Renal cortex interstitium (tissue), 11 donors: ENCODE results near the gene SSNA1. TPM values are rescaled to one million over a fixed set of nuclear protein-coding genes. Genes with fewer than 3 reads are reported as not detected.

Source experiments
- DNase-seq, 11 donors: peaks; one replicate each; pipeline ENCODE4 v3.0.0-alpha.2; 2013; ENCODE audit warnings: low read depth in 9 of 11, low spot score in 4 of 11; ENCODE audit errors: extremely low read depth in 1 of 11
- polyA plus RNA-seq, 3 donors: library from polyadenylated mRNA; unstranded; fragments of 120-200 nt; gene quantifications; one replicate each; pipeline ENCODE4 v1.2.1, GENCODE V29; 2013; ENCODE audit not compliant: insufficient read length in 3 of 3

SSNA1 gene
- polyA plus RNA-seq, 3 donors: 36.9 to 62.9 (median 49.8) TPM

GRCh38 chr9:137223078-137223970 lies 34.8 kb downstream of the SSNA1 start:
- peak; percentile 87 to 97 (median 94) for DNase-seq

DNA sequence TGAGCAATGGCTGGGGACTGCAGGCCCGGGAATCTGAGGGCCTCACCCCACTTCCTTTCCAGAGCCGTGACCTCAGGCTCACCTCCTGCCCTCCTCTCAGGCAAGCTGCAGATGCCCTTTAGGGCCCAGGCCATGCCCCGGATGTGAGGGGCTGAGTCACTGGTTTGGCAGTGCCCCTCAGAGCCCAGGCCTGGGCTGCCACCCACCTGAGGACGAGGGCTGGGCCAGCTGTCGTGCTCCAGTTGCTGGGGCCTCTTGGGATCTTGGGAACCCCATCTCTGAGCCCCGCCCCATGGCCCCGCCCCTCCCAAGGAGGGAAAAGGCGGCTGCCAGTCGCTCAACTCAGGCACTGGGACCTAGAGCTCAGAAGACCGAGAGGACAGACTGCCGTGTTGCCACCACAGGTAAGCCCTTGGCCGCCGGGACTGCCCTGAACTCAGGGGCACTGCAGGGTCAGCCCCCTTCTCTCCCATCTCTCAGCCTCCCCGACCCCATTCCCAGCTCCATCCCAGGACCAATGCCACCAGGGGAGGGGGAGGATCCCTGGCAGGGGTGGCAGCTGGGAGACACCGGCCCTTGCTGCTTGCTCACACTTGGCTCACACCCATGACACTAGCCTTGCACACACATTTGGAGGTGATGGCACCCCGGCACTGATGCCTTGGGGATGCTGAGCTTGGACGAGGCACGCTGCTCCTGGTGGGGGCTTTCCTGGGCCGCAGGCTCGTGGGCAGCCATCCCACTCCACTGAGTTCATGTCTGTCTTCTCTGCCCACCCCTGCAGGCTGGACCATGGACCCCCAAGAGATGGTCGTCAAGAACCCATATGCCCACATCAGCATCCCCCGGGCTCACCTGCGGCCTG lies 36.6 kb downstream of the SSNA1 start, which contains the start of gene CYSRT1:
CYSRT1 (plus strand) TSS at position 345 of the 865 bp plus-strand sequence; CDS start at position 793, 448 bp downstream.
- DNase-seq: no peak

- no peak for DNase-seq
These were observed 37.3 kb downstream of the SSNA1 start for GRCh38 chr9:137225699-137226331.

GRCh38 chr9:137226338-137227053 lies 38.0 kb downstream of the SSNA1 start:
- DNase-seq: no peak

DNA sequence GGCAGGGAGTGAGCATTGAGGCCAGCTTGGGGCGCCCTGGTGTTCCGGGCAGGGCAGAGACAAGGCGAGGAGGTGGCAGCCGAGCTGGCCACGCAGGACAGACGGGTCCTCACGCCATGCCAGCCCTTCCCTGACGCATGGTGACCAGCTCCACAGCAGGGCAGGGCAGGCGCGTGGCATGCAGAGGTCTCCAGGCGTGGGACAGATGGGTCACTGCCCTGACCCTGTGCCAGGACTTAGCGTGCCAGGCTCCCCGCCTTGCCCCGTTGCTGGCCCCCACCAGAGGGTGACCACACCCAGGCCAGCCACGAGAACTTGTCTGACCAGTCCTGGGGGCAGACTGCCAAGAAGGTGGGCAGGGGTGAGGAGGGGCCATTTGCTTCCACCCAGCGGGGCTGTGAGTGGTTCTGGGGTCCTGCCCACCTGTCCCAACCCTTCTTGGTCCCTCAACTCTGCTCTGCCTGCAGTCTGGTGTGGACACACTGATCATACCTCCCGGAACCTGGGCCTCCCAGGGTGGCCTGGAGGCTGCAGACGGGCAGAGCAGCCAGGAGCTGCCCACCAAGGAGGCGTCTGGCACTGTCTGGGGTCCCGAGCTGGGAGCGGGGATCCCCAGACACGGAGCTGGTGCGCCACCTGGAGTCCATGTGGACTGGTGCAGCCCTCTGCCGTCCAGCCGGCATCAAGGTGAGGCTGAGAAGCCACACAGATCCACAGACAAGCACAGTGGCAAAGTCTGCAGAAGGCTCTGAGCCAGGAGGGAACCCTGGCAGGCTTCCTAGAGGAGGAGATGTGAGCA lies 38.8 kb downstream of the SSNA1 start, which contains the start of gene RNF224:
RNF224 (plus strand) TSS at position 449 of the 799 bp plus-strand sequence. CDS start 834 bp downstream, outside the sequence.
- DNase-seq: peak in 8 of 11 donors; percentile 56 to 76 (median 64)

DNA sequence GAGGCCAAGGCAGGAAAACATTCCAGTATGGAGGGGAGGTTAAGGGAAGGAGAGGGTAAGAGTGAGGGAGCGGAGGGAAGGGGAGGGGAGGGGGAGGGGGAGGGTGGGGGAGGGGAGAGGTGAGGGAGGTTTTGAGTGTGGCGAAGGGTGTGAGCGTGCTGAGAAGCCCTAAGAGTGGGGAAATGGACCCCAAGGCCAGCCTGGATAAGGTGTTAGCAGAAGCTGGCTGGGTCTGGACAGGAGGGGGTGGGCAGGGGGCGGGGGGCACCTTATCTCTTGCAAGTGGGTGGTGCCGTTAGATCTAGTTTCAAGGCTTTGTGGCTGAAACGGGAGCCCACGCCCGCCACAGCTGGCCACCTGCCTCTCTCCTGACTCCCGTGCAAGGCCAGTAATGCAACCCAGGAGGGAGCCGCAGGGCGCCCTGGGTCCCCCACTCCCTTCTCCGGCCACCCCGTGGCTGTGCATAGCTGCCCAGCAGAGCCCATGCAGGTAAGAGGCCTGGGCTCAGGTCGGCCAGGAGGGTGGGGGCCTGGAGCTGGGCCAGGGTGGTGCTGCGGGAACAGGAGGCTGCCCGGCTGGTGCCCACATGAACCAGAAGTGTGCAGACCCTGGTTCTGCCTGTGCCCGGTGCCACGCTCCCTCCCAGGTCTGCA lies 39.5 kb downstream of the SSNA1 start:
- no peak for DNase-seq

DNA sequence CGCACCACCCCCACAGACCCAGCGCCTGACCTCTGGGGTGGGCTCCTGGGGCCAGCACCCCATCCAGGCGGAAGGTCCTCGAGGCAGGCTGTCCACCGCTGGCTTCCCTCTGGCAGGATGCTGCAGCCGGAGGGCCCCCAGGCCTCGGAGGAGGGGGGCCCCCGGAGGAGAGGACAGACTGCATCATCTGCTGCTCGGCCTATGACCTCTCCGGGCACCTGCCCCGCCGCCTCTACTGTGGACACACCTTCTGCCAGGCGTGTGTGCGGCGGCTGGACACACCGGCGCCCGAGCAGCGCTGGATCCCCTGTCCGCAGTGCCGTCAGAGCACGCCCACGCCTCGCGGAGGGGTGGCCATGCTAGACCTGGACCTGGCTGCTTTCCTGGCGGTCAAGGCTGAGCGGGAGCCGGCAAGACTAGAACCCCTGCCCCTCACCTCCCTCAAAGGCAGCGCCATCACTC lies 40.1 kb downstream of the SSNA1 start:
- no peak for DNase-seq

DNA sequence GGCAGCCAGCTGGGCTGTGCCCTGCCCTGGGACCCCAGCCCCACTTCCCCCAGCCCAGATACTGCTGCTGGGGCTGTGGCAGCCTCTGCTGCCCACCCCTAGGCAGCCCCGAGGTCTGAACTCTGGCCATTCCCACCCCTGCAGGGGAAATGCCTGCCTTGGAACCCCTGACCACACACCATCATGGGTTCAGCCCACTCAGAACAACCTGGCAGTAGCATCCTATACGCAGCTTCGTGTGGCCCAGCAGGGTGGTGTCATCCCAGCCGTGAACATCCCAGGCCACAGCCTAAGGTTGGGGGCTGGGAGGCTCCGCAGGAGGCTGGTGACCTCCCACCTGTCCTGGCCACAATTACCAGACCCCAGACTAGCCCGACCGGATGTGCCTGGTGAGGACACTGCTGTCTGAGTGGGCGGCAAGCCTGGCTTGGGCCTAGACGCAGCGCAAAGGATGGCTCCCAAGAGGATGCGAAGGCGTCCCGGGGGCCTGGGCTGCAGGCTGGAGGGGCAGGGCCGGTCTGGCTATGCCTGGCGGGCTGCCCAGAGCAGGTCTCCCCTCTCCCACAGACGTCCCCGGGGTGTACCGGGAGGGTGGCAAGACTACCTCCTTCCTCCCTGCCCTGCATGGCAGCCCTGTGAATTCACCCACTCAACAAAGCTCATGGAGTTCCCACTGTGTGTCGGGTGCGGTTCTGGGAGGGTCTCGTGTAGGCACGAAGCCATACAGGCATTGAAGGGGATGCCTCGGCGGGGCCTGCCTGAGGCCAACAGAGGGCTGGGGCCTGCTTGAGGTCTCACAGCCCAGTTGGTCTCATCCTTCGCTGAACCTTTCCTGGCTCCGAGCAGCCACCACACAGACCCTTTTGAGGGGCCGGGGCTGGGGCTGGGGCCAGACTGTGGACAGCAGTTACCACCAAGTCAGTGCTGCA lies 40.8 kb downstream of the SSNA1 start:
- DNase-seq: no peak

- DNase-seq: no peak
These were observed 41.6 kb downstream of the SSNA1 start for GRCh38 chr9:137229903-137230704.

DNA sequence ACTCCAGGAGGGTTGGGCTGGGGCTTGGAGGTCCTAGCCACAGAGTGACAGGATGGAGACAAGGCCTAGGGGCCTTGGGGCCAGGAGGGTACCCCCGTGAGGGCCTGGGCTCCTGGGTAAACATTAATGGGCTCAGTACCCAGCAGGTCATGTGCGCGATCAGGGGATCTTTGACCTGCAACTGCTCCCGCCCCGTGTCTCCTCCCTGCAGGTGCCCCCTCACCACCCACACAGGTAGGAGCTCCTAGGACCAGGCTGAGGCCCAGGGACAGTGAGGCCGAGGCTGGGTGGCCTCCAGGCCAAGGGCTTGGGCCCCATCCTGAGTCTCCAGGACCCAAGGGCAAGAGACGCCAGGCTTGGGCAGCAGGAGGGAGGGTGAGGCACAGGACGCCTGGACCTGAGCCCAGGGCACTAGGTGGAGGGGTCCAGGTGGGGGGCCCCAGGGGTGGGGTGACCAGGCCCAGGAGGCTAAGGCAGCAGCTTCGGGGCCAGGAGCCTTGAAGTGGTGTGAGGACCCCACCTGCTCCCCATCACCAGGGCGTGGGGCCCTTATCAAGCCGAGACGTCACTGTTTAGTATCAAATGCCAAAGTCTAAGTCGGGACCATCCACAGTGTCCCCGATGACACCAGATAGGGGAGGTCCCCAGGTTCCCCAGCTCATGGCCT lies 42.4 kb downstream of the SSNA1 start, which contains the start of gene SLC34A3:
SLC34A3 (plus strand) TSS at position 197 of the 667 bp plus-strand sequence. CDS start 802 bp downstream, outside the sequence.
- DNase-seq: no peak

GRCh38 chr9:137231372-137232039 lies 43.0 kb downstream of the SSNA1 start:
- DNase-seq: no peak

GRCh38 chr9:137232101-137232500 lies 43.6 kb downstream of the SSNA1 start:
- no peak for DNase-seq

DNA sequence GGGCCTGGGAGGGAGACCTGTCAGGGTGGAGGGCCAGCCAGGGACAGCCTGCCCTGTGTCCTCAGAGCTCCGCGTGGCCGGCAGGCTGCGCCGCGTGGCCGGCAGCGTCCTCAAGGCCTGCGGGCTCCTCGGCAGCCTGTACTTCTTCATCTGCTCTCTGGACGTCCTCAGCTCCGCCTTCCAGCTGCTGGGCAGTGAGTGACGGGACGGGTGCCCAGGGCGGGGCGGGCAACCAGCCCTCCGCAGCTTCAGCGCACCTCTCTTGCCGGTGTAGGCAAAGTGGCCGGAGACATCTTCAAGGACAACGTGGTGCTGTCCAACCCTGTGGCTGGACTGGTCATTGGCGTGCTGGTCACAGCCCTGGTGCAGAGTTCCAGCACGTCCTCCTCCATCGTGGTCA lies 44.0 kb downstream of the SSNA1 start:
- no peak for DNase-seq
